Germinal center (tissue), 1 donor: ENCODE measurements around the gene LYPD6B.

Experiments used
- DNase-seq: peaks from one replicate; pipeline ENCODE4 v3.0.0; 2012; ENCODE audit warnings: mixed read lengths, low spot score

Gene LYPD6B

DNA sequence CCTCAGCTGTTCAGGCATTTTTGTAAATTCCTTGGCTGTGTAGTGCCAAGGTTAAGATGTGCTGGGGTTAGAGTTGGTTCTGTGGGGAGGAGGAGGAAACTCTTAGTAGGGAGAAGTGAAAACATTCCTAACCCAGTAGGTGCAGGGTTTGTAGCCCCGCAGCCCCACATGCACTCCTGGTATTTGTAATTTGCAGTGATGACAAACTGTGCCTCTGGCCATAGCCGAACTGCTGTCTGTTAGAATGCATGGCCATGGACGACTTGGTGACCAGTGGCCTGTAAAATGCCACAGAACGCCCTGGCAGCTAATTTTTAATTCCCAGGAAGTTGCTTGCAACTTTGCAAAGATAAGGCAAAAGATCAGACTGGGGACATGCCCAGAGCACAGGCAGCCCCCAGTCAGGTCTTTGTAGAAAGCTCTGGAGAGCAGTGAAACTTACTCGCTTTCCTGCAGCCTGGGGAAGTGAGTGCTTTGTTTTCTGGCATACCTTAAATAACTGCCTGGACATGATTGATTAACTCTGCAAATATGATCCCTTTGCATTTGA lies 38.4 kb downstream of the LYPD6B start:
- DNase-seq, result no peak

DNA sequence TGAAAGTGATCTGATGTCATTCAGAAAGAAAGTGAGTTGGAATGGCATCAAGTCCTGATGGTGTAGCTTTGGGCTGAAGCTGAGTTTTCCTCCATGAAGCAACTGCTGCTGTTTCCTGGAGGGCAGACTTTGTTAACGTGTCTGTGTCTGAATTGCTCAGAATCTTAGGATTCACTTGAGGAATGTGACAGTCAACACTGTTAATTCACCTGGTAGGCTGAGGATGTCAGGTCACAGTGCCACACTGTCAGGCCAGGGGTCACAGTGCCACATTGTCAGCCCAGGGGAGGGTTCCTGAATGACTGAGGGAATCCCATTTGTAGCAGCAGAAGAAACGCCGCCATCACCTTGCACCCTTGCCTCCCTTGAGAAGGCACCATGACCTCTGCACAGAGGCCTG lies 39.4 kb downstream of the LYPD6B start:
- no peak for DNase-seq

DNA sequence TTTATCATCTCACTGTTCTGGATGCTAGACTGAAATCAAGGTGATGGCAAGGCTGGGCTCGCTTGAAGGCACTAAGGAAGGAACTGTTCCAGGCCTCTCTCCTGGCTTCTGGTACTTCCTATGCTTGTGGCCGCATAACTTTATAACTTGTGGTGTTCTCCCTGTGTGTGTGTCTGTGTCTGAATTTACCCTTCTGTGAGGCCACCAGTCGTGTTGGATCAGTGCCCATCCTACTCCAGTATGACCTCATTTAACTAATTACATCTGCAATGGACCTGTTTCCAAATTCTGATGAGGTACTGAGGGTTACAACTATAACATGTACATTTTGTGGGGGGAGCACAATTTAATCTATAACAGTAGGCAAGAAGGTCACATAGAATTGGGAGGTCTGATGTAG lies 41.6 kb downstream of the LYPD6B start:
- DNase-seq, result no peak

DNA sequence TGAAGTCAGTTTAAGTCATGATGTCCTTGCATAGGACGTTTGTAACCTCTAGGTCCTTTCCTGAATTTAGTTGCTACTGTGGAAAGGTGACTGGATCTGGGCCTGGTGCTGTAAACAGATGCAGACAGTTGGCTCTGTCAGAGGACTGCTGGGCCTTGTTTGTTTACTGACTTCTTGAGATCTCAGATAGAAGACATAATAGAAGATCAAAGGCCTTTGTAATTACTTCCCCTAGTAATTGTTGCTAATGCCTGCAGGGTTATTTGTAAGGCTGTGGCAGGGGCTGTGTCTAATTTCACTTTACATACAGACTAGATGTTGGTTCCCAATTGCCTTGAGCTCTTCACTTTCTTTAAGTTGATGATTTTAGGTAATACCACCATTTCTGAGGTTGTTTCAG lies 42.5 kb downstream of the LYPD6B start:
- DNase-seq, result no peak

DNA sequence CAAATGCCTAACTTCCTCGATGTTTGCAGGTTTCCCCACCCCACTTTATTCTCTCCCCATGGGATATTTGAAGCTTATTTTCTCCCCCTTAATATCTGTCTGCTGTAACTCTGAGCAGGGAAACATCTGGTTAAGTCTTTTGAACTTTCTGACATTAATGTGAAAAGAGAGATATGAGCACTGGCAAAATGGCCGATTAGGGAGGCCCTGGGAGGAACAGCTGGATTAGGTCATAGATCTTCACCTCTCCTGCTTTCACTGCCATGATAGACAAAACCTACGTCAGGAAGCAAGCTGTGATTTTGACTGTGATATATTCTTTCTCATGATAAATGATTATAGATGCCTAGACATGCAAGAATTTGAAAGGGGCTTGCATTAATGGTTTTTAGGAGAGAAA lies 43.6 kb downstream of the LYPD6B start:
- no peak for DNase-seq

DNA sequence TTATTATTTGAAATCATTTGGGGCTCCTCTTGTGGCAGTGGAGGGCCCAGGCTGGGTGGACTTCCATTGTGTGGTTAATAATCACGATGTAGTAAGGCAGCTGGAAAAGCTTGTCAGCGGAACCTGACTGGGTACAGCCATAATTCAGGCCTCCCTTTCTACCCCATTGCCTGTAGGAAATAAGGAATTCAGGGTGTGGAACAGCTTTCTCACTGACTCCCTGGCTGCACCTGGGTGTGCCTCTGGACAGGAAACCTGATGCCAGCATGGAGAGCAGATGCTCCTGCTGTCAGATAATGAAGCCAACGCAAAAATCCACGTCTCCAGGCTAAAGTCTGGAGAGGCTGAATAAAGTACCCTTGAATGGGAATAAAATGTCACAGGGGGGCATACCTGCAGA lies 44.2 kb downstream of the LYPD6B start:
- DNase-seq, result no peak

DNA sequence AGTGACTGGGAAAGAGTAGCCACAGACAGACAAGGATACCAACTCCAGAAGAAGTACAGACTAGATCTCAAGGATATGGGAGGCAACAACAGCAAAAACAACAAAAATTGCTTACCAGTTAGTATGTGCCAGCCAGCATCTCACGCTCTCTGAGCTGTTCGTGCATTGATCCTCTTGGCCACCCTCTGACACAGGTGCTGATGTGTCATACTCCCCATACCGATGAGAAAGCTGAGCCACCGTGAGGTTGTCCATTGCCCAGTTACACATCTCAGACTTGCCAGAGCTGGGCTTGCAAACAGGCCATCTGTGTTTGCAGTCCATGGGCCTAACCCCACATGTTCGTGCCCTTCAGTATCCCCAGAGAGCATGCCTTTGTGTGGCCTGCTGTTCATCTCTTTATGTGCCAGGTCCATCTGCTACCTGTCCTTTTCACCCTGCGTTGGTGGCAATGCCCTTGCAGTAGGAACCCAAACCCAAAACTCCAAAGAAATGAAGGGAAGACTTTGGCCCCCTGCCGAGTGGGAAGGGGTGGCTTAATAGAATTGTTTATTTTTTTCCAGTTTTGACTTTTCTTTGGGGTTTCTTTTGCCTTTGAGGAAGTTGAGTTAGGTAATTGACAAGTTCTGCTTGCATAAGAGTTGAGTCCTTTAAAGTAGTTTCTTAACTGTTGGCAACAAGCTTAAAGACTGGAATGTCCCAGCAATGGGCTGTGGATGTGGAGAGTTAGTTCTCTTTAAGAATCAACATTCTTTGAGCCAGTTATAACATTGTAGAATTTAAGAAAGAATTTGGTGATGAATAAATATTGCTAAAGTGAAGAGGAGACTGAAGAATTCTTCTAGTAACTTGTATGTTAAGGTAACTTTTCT lies 46.7 kb downstream of the LYPD6B start:
- DNase-seq, result no peak

DNA sequence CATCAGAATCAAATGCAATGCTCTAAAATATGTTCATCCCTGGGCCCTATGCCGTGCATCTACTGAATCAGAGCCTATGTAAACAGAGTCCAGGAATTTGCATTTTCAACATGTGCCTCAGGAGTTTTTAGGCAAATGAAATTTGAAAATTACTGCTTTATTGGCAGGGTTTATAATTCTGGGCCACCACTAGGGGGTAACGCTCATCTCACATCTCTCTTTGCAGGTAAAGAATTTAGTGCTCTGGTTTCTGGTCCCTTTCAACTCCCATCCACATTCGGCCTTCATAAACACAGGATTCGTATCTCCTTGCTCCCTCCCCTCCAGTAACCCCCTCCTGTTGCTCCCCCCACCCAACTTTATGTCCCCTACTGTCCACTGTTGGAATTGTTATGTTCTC lies 49.3 kb downstream of the LYPD6B start:
- no peak for DNase-seq

DNA sequence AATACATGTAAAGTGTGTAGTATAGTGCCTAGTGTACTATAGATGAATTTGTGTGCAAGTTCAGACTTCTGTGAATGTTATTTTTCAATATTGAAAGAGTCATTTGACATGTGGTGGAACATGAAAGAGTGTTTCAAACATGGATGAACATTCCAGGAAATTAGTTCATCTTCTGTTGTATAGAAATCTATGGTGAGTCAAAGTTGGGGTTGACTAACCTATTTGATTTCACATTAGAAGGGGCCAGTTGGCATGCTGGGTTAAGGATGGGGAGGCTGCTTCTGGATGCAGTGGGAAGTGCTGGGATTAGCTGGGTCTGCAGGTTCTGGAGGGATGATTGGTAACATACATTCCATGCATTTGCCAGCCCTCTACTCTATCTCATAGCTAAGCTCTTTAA lies 50.6 kb downstream of the LYPD6B start:
- no peak for DNase-seq

DNA sequence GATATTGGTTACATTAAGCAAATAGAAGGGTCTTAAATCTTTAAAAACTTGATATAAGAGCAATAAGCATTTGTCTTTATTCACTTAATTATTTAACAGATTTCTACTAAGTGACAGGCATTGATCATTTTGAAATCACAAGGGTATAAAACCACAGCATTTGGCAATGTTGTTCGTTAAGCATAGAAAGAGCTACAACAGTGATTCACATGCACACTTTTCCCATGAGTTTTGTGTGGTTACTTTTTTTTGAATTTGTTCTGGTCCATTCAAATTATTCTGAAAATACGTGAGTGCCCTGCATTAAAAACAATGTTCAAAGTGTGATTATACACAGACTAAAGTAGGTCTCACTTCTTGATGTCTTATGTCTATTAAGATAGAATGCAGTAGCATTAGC lies 52.2 kb downstream of the LYPD6B start:
- DNase-seq, result no peak

DNA sequence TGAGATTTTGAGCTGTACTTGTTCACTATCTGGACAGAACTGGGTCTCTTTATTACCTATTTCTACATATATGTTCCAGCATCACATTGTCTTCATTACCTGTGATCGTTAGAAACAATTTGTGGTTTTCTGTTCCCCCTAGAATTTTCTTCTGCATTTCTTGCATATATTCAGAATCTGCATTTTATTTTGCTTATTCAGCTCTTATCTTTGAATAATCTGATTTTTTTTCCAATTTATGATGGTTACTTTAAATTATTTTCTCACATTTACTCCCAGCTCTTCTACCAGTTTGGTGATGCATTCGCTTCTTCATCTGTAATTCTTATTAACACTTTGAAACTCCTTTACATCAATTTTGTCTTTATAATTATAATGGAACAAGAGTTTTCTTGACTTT lies 55.1 kb downstream of the LYPD6B start:
- no peak for DNase-seq

DNA sequence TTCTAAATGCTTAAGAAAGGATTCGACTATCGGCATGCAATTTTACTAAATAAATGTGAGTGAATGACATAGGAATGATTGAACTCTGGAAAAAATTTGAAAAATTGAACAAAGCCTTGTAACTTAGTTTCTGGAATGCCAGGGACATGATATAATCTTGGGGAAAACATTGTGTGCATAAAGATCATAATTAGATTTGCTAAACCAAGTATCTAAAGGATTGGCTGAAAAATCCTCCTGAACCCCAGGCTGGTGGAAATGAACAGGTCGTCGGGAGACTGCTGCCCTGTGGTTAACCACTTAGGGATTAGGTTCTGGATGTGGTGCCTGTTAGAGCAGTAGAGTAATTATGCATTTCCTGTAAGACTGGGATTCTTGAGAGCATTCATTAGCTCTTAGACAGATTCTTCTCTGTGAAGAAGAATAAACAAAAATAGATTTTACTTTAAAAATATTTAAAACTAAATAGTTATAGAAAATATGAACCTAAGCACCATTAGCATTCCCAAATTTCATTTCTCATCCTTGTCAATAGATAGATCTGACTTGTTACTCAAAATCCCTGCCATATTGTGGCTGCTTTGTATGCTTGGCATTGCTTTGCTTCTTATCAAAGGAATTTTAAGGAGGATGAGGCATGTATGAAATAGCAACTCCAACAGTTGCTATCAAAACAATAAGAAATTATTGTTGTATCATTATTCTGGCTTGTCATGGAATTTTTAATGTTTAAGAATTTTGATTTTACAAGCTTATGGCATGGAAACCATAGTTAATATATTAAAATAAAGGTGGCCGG lies 55.9 kb downstream of the LYPD6B start:
- DNase-seq, result no peak

DNA sequence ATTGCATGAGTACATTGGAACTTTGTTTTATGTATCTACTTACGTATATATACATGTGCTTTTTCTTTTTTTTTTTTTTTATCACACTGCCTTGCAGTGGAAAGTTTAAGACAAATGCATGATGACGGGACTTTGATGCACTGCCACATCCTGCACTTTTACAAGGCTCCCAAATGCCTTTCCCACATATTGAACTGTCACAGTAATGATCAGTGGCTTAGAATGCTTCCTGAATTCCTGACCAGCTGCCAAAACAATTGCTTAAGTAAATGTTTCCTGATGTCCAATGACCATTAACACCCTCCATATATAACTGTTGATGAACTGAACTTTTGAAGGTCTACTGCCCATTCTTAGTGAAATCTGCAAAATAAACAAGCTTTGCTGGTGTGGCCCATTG lies 60.2 kb downstream of the LYPD6B start:
- DNase-seq, result no peak

DNA sequence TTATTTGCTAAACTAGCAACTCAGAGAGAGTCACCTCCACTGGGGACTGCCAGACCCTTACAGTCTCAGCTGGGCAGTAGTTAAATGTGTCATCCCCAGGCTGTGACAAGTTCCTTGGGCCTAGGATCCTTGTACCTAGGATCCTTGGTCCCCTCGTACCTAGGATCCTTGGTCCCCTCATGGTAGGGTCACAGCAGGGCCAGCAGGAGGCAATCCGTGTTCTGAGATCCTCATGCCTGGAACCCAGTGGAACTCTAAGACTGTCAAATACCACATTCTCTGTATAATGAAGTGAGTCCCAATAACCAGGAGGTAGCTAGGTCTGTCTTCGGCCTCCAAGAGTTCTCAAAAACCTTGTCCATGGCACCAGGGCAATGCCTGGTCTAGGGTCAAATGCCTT lies 60.8 kb downstream of the LYPD6B start:
- no peak for DNase-seq

DNA sequence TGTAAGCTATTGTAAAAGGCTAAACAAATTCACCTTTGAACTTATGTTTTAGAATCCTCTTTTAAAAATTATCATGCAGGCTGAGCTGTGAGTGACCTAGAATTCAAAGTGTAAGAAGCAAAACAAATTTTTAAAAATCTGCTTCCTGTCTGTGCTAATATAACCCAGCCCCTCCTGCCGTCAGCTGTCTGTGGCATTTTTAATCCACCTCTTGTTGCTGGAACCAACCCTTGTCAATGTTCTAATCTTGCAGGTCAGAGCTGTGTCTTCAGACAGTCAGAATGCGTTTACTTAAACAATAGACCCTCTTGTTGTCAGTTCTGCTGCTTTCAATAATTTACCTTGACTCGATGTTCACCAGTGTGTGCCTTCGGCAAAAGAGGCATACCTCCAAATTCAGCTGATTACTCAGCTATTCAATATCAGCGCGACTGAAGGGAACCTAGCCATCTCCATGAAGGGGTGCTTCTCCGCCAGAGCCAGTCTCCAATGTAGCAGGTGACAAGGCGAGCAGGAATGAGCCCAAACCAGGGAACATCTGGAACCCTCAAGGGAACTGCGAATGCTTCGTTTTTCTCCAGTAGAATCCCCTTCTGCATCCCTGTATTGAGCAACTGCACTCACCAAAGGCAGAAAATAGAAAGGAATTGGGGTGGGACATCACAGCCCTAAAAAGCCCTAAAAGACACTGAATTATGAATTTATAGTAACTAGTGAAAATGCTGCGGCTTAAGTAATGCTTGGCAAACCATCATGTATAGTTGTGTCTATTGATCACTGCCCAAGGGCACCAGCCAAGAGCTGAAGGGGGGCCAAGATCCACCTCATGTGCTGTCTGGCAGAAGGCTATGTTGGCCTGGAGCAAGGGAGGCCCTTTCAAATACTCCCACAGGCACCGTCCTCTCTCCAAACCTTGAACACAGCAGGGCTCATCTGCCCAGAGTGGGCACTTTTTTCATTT lies 62.5 kb downstream of the LYPD6B start:
- DNase-seq, result no peak

DNA sequence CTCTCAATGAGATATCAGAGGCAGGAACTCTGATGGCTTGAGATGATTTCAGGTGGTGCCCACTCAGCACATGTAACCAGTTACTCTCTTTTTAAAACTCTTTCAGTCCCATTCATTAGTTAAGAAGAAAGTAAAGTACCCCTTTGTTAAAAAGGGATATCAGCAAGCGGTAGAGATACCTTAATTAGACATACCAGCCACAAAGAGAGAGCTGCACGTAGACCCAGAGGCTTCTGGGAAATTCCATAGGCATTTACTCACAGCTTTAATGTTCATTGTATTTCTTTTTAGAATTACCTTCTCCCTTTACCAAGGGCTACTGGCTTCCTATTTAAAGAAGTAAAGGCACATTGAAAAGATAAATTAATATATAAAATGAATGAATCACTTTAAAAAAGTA lies 63.3 kb downstream of the LYPD6B start:
- DNase-seq, result no peak

DNA sequence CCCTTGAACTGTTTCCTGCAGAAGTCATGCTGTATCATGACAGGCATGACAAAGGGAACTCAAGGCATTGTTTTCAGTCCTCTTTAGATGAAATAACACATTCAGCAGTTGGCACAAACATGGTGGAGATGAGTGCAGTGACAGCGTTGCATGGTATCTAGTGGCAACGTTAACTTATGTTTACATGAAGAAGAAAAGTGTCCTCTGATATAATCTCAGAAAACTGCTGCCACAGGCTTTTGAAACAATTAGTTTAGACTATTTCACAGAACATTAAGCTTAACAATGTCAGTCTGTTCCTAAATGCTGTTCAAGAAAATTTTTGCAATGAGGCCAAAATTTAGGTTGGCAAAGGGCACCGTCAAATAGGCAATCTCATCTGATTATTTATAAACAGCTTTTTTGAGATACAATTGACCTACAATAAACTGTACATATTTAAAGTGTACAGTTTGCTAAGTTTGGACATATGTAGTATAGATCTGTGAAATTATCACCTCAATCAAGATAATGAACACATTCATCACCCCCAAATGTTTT lies 64.7 kb downstream of the LYPD6B start:
- DNase-seq, result no peak

DNA sequence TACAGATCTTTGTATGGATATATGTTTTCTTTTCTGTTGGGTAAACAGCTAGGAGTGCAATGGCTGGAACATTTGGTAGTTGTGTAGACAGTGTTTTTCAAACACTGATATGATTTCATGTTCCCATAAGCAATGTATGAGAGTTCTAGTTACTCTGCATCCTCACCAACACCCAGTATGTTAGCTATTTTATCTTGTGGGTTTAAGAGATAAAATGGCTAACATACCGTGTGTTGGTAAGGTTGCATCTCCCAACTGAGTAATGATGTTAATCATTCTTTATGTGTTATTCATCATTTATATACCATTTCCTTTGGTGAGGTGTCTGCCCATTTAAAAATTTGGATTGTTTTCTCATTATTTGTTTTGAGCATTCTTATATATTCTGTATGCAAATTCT lies 65.7 kb downstream of the LYPD6B start:
- DNase-seq, result no peak

DNA sequence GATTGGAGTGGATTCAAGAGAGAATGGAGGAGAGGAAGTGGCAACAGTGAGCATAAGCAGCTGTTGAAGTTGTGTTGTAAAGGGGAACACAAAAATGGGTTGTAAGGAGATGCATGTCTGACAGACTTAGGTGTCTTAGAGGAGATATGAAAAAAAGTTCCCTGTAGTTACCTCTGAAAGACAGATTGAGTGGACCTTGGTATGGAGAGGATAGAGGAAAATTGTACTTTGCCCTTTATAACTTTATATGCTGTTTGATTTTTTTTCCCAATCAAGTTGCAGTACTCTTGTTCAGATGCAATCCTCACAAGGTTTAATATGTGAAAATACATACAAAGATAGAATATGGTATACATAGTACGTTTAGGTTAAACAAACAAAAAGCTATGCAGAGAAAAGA lies 73.6 kb downstream of the LYPD6B start:
- DNase-seq, result no peak

DNA sequence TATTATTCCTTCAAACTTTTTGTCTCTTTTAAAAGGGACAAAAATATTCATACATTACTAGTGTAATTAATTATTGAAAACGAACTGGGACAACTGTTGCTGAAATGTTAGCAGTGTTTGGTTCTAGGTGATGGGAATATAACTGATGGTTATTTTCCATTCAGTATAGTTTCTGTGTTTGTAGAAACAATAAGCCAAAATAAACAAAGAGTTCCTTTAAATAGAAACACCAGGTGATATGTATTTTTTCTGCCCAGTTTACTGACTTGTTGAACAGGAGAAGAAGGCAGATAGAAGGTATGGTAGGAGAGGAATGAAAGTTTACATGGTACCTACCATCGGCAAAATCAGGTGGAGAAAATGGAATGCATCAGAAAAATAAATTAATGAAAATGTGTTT lies 74.2 kb downstream of the LYPD6B start:
- DNase-seq, result no peak

DNA sequence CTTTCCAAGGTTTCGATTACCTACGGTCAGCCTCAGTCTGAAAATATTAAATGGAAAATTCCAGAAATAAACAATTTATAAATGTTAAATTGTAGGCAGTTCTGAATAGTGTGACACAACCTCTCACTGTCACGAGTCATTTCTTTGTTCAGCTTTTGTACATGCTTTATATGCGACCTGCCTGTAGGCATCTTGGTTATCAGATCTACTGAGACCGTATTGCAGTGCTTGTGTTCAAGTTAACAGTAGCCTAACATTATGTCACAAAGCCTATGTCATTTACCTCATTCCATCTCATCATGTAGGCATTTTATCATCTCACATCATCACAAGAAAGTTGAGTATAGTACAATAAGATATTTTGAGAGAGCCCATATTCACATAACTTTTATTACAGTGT lies 77.3 kb downstream of the LYPD6B start:
- no peak for DNase-seq

DNA sequence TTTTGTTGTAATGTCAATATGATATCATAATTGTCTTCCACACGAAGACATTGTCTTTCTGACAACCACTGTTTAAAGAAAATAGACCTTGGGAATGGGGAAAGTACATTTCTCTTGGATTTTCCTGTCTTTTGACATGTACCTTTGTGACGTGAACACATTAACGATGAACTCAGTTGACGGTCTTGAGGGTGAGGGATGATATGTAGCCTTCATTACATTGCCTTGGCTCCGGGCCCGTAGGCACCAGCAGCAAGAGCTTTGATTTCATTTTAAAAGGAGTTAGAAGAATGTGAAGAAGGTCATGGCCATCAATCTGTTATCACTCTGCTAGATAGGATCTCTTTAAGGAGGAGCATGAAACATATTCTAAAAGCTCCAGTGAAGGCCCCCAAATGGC lies 80.9 kb downstream of the LYPD6B start:
- no peak for DNase-seq
